GDM1 (cell line): ENCODE results near the gene PLIN4.

ENCODE experiments used
- DNase-seq: peaks from one replicate; lab custom pipeline; 2025; lab: John Stamatoyannopoulos, UW

PLIN4 gene

GRCh38 chr19:4492337-4493103 is 25.8 kb downstream of the PLIN4 start:
- no peak for DNase-seq

GRCh38 chr19:4491446-4491845 is 26.8 kb downstream of the PLIN4 start:
- no peak for DNase-seq

GRCh38 chr19:4488496-4488895 is 29.8 kb downstream of the PLIN4 start:
- DNase-seq: no peak

GRCh38 chr19:4487572-4487971 is 30.7 kb downstream of the PLIN4 start:
- no peak for DNase-seq

GRCh38 chr19:4483385-4483784 is 34.9 kb downstream of the PLIN4 start:
- no peak for DNase-seq

- no peak for DNase-seq
Measured at GRCh38 chr19:4482721-4483364, 35.4 kb downstream of the PLIN4 start.

GRCh38 chr19:4477034-4477801 is 41.1 kb downstream of the PLIN4 start:
- DNase-seq: no peak

- no peak for DNase-seq
Measured at GRCh38 chr19:4474514-4475022, 43.7 kb downstream of the PLIN4 start.

GRCh38 chr19:4473763-4474513 is 44.3 kb downstream of the PLIN4 start:
- no peak for DNase-seq

GRCh38 chr19:4473011-4473762 is 45.1 kb downstream of the PLIN4 start:
- no peak for DNase-seq

GRCh38 chr19:4472174-4472974 is 45.9 kb downstream of the PLIN4 start, which contains the start of gene HDGFL2:
TSS of gene HDGFL2 (plus strand) at chr19:4472297. CDS start at chr19:4472351, 54 bp downstream.
- no peak for DNase-seq

- peak; percentile 100 for DNase-seq
Measured at GRCh38 chr19:4471403-4472173, 46.7 kb downstream of the PLIN4 start.

GRCh38 chr19:4467835-4468234 is 50.5 kb downstream of the PLIN4 start:
- DNase-seq: no peak

- no peak for DNase-seq
Measured at GRCh38 chr19:4464815-4465581, 53.3 kb downstream of the PLIN4 start.

GRCh38 chr19:4457654-4458395 is 60.5 kb downstream of the PLIN4 start, which contains the start of gene UBXN6:
TSS of gene UBXN6 (minus strand) at chr19:4457794. CDS start at chr19:4457697, 97 bp downstream.
- peak; percentile 93 for DNase-seq

GRCh38 chr19:4456843-4457653 is 61.2 kb downstream of the PLIN4 start:
- DNase-seq: peak; percentile 33

GRCh38 chr19:4456476-4456842 is 61.8 kb downstream of the PLIN4 start:
- peak; percentile 23 for DNase-seq
